IMR-90 (cell line): ENCODE results near the gene DRD2. TPM values are rescaled to one million over a fixed set of nuclear protein-coding genes. Genes with fewer than 3 reads are reported as not detected.

Source experiments
- ATAC-seq: fragments of 200-7000 bp; cut with Tn5 transposase; 2 replicates; pipeline ENCODE4 v1.9.1; 2020; ENCODE audit warnings: low read depth, mild to moderate bottlenecking, moderate library complexity
- BruUV-seq: library from RNA; stranded (reverse); fragments of 400-500 nt; replicated peaks from 2 replicates; lab custom pipeline; 2021; lab: Mats Ljungman, UMichigan
- CTCF ChIA-PET: fragments of 300-600 bp; formaldehyde crosslinking; extraction: SDS; loops from one replicate; lab custom pipeline; 2021; ENCODE audit warnings: antibody characterized with exemption; lab: Yijun Ruan, JAX
- POLR2A ChIA-PET: fragments of 300-600 bp; sonication (Branson Sonifier 250); formaldehyde crosslinking; loops from one replicate; lab custom pipeline; 2022; ENCODE audit warnings: antibody characterized with exemption; ENCODE audit not compliant: unreplicated experiment; lab: Charles Lee
- DNase-seq: peaks from one replicate; pipeline ENCODE4 v3.0.0; 2013
- H2AFZ ChIP-seq: replicated peaks from 2 replicates; pipeline ENCODE3; 2013; ENCODE audit warnings: low read length, mild to moderate bottlenecking; ENCODE audit not compliant: poor library complexity
- H2AK5ac ChIP-seq: 2 replicates; pipeline ENCODE4 v1.6.1; 2013; ENCODE audit warnings: low read depth, low read length, inconsistent platforms
- H2AK9ac ChIP-seq: replicated peaks from 2 replicates; pipeline ENCODE3; 2013; ENCODE audit warnings: mild to moderate bottlenecking, low read depth, low read length, moderate library complexity; ENCODE audit not compliant: poor library complexity
- H2BK120ac ChIP-seq: 2 replicates; pipeline ENCODE4 v1.6.1; 2013; ENCODE audit warnings: low read depth, low read length, inconsistent platforms
- H2BK15ac ChIP-seq: 3 replicates; pipeline ENCODE4 v1.6.1; 2013; ENCODE audit warnings: low read depth, low read length, inconsistent platforms
- H2BK20ac ChIP-seq: 2 replicates; pipeline ENCODE4 v1.6.1; 2013; ENCODE audit warnings: low read depth, mild to moderate bottlenecking, inconsistent platforms, low read length, moderate library complexity
- H2BK5ac ChIP-seq: 2 replicates; pipeline ENCODE4 v1.6.1; 2013; ENCODE audit warnings: mild to moderate bottlenecking, low read depth, low read length, inconsistent platforms; ENCODE audit not compliant: poor library complexity, severe bottlenecking
- H3K14ac ChIP-seq: replicated peaks from 2 replicates; pipeline ENCODE4 v1.6.1; 2013; ENCODE audit warnings: low read depth, low read length, inconsistent platforms
- H3K18ac ChIP-seq: 2 replicates; pipeline ENCODE4 v1.6.1; 2013; ENCODE audit warnings: low read depth, low read length, control low read depth
- H3K23ac ChIP-seq: 2 replicates; pipeline ENCODE4 v1.6.1; 2013; ENCODE audit warnings: low read depth, low read length, inconsistent platforms
- H3K27ac ChIP-seq: 2 replicates; pipeline ENCODE4 v1.5.1; 2013; ENCODE audit warnings: mild to moderate bottlenecking, control low read depth, low read length; ENCODE audit not compliant: insufficient read depth
- H3K27me3 ChIP-seq: 2 replicates; pipeline ENCODE4 v1.6.1; 2013; ENCODE audit warnings: low read length; ENCODE audit not compliant: control insufficient read depth, insufficient read depth
- H3K36me3 ChIP-seq: 2 replicates; pipeline ENCODE4 v1.6.1; 2013; ENCODE audit warnings: low read length, mixed read lengths; ENCODE audit not compliant: control insufficient read depth, insufficient read depth
- H3K4ac ChIP-seq: 2 replicates; pipeline ENCODE4 v1.6.1; 2013; ENCODE audit warnings: low read depth, low read length, inconsistent platforms
- H3K4me1 ChIP-seq: 2 replicates; pipeline ENCODE4 v1.6.1; 2013; ENCODE audit warnings: low read length, mixed read lengths; ENCODE audit not compliant: control insufficient read depth, insufficient read depth
- H3K4me2 ChIP-seq: 2 replicates; pipeline ENCODE4 v1.6.1; 2013; ENCODE audit warnings: low read depth, mild to moderate bottlenecking, control low read depth, low read length, moderate library complexity
- H3K4me3 ChIP-seq: 2 replicates; pipeline ENCODE4 v1.5.1; 2013; ENCODE audit warnings: low read depth, mild to moderate bottlenecking, control low read depth, low read length, moderate library complexity; ENCODE audit not compliant: insufficient read depth
- H3K56ac ChIP-seq: 2 replicates; pipeline ENCODE4 v1.6.1; 2013; ENCODE audit warnings: low read length, inconsistent platforms; ENCODE audit not compliant: insufficient read depth; ENCODE audit errors: extremely low read depth
- H3K79me1 ChIP-seq, 2 experiments: 2 replicates each; pipeline ENCODE4 v1.6.1; 2013; ENCODE audit warnings: low read length in 2 of 2, inconsistent platforms in 1 of 2, low read depth in 1 of 2
- H3K9ac ChIP-seq: 2 replicates; pipeline ENCODE4 v1.6.1; 2013; ENCODE audit warnings: low read depth, low read length, control low read depth
- H3K9me1 ChIP-seq: 2 replicates; pipeline ENCODE4 v1.6.1; 2013; ENCODE audit warnings: low read length, inconsistent platforms; ENCODE audit not compliant: insufficient read depth
- H3K9me3 ChIP-seq: 2 replicates; pipeline ENCODE4 v1.6.1; 2013; ENCODE audit warnings: low read length; ENCODE audit not compliant: control insufficient read depth, insufficient read depth
- H4K20me1 ChIP-seq: 2 replicates; pipeline ENCODE4 v1.6.1; 2013; ENCODE audit warnings: low read length, inconsistent platforms; ENCODE audit not compliant: insufficient read depth
- H4K5ac ChIP-seq: 2 replicates; pipeline ENCODE4 v1.6.1; 2013; ENCODE audit warnings: mild to moderate bottlenecking, low read depth, low read length, control low read depth
- H4K8ac ChIP-seq, 2 experiments: 2 replicates each; pipeline ENCODE4 v1.6.1; 2013; ENCODE audit warnings: low read depth in 2 of 2, low read length in 2 of 2, control low read depth in 1 of 2, inconsistent platforms in 1 of 2
- H4K91ac ChIP-seq: 2 replicates; pipeline ENCODE4 v1.6.1; 2013; ENCODE audit warnings: low read depth, low read length, inconsistent platforms; ENCODE audit not compliant: insufficient read depth
- BHLHE40 ChIP-seq: fragments of 150-350 bp; IDR thresholded peaks from 2 replicates; pipeline ENCODE4 v1.6.1; 2016; ENCODE audit warnings: mild to moderate bottlenecking, low read depth, low read length
- CEBPB ChIP-seq: IDR thresholded peaks from 2 replicates; pipeline ENCODE4 v1.6.1; 2012; ENCODE audit warnings: low read depth, low read length, improper control_type of control experiment
- CHD1 ChIP-seq: IDR thresholded peaks from 2 replicates; pipeline ENCODE4 v1.6.1; 2012; ENCODE audit warnings: low read depth, low read length, improper control_type of control experiment
- CTCF ChIP-seq: conservative IDR thresholded peaks from 2 replicates; pipeline ENCODE4 v1.5.1; 2012; ENCODE audit warnings: mild to moderate bottlenecking, low read depth, low read length, improper control_type of control experiment
- ELK1 ChIP-seq: fragments of 150-350 bp; IDR thresholded peaks from 2 replicates; pipeline ENCODE4 v1.6.1; 2016; ENCODE audit warnings: low read depth, mild to moderate bottlenecking, low read length, moderate library complexity, borderline replicate concordance
- FOS ChIP-seq: fragments of 150-350 bp; IDR thresholded peaks from 2 replicates; pipeline ENCODE4 v1.6.1; 2016; ENCODE audit warnings: low read depth, low read length
- MAFK ChIP-seq: IDR thresholded peaks from 2 replicates; pipeline ENCODE4 v1.6.1; 2012; ENCODE audit warnings: low read depth, low read length, improper control_type of control experiment
- MAZ ChIP-seq: IDR thresholded peaks from 2 replicates; pipeline ENCODE4 v1.6.1; 2012; ENCODE audit warnings: low read depth, mild to moderate bottlenecking, low read length, improper control_type of control experiment, moderate library complexity, borderline replicate concordance
- MXI1 ChIP-seq: IDR thresholded peaks from 2 replicates; pipeline ENCODE4 v1.6.1; 2012; ENCODE audit warnings: low read depth, mild to moderate bottlenecking, low read length, moderate library complexity, borderline replicate concordance
- NFE2L2 ChIP-seq: fragments of 150-350 bp; IDR thresholded peaks from 2 replicates; pipeline ENCODE4 v1.6.1; 2016; ENCODE audit warnings: low read depth, mild to moderate bottlenecking, low read length
- POLR2A ChIP-seq: IDR thresholded peaks from 2 replicates; pipeline ENCODE4 v1.6.1; 2012; ENCODE audit warnings: mild to moderate bottlenecking, low read depth, low read length
- RAD21 ChIP-seq: IDR thresholded peaks from 2 replicates; pipeline ENCODE4 v1.6.1; 2012; ENCODE audit warnings: low read length, improper control_type of control experiment
- RFX5 ChIP-seq: IDR thresholded peaks from 2 replicates; pipeline ENCODE4 v1.8.0; 2012; ENCODE audit warnings: low read depth, mild to moderate bottlenecking, low read length, moderate library complexity
- SMC3 ChIP-seq: fragments of 150-350 bp; IDR thresholded peaks from 2 replicates; pipeline ENCODE4 v1.6.1; 2016; ENCODE audit warnings: low read depth, mild to moderate bottlenecking, antibody characterized with exemption, low read length, moderate library complexity
- WGBS, 2 experiments: methylation state at CpG; one replicate each; pipeline versions ENCODE4 v1.1.5 to v1.1.7; 2013; ENCODE audit warnings: missing lambda C conversion rate in 2 of 2; ENCODE audit not compliant: insufficient read length in 1 of 2; ENCODE audit errors: extremely low coverage in 2 of 2; 5-methylcytosine and 5-hydroxymethylcytosine counted together
- dilution Hi-C: fragments of 300-500 bp; cut with HindIII; formaldehyde crosslinking; loops from one replicate; pipeline ENCODE4 v1.14.3; 2018; ENCODE audit warnings: low sequenced_read_pairs; ENCODE audit not compliant: unreplicated experiment
- in situ Hi-C: fragments of 300-500 bp; cut with MboI; formaldehyde crosslinking; loops from 3 replicates; pipeline ENCODE4 v1.14.3; 2019; ENCODE audit warnings: low sequenced_read_pairs, inconsistent platforms, mixed read lengths
- intact Hi-C: fragments of 100-400 bp; cut with micrococcal nuclease; formaldehyde crosslinking; loops from 2 replicates; pipeline ENCODE4 v1.10.0; 2022
- polyA plus RNA-seq, 3 experiments: library from polyadenylated mRNA; depleted of rRNA; stranded (reverse); fragments of >200 nt; gene quantifications; 2 replicates each; pipeline ENCODE4 v1.2.3, GENCODE V29; 2012; ENCODE audit warnings: low replicate concordance in 1 of 3
- total RNA-seq: library from RNA; depleted of rRNA; stranded (reverse); fragments of >200 nt; gene quantifications from 2 replicates; pipeline ENCODE4 v1.2.3, GENCODE V29; 2012

Gene DRD2
- total and polyA plus RNA-seq, 2 of the 4 experiments (the other 2 are of a cell fraction), result not detected

- CTCF ChIA-PET, result no interaction called here
- peak; percentile 40 for DNase-seq
- no peak for ATAC-seq
These were observed 27.4 kb downstream of the DRD2 start for GRCh38 chr11:113447621-113448315.

More at GRCh38 chr11:113447621-113448315, 27.4 kb downstream of the DRD2 start:
- Histone ChIP-seq H4K20me1 (no peaks in the 10 kb centered on the region), H3K56ac (no peak overlapping the region), H4K5ac (no peak overlapping the region), H2BK120ac (no peak overlapping the region), H3K27me3 (peaks cover 2% of the 10 kb centered on the region; the same call in 1 of the 2 replicates), H2BK5ac (no peak overlapping the region), H3K79me1 (no peaks in the 10 kb centered on the region), H4K8ac (no peak overlapping the region), H3K18ac (no peak overlapping the region), H2BK15ac (no peak overlapping the region), H4K91ac (no peak overlapping the region), H2AK5ac (no peak overlapping the region), H3K23ac (no peak overlapping the region), H3K9me3 (no peaks in the 10 kb centered on the region), H3K4me1 (no peaks in the 10 kb centered on the region), H3K4ac (no peak overlapping the region), H3K4me3 (no peak overlapping the region), H3K36me3 (no peaks in the 10 kb centered on the region), H3K27ac (no peak overlapping the region), H3K4me2 (no peak overlapping the region), H3K14ac (no peak overlapping the region), H3K9ac (no peak overlapping the region), H2AFZ (no peak overlapping the region), H3K9me1 (0 out of 2 replicates have a peak, but pooled peaks cover 2% of the 10 kb centered on the region), H2BK20ac (no peak overlapping the region), H2AK9ac (no peak overlapping the region)
- intact Hi-C loops (no loop called here), in situ Hi-C loops (no loop called here), dilution Hi-C loops (no loop called here)
- POLR2A ChIA-PET, result no interaction called here
- no TSS peak for BruUV-seq
- WGBS, 2 experiments, result 37% methylated on average over 4 of the region's 8 CpGs; no CpG with 5 or more reads in 1 of the 2 experiments
- TF ChIP-seq MXI1 (no peak), CEBPB (no peak), MAFK (no peak), FOS (no peak), RAD21 (no peak), CTCF (no peak), NFE2L2 (no peak), MAZ (no peak), POLR2A (no peak), ELK1 (no peak), BHLHE40 (no peak), CHD1 (no peak), SMC3 (no peak), RFX5 (no peak)
